ENCODE data around the gene ADAM19.

Gene ADAM19

DNA sequence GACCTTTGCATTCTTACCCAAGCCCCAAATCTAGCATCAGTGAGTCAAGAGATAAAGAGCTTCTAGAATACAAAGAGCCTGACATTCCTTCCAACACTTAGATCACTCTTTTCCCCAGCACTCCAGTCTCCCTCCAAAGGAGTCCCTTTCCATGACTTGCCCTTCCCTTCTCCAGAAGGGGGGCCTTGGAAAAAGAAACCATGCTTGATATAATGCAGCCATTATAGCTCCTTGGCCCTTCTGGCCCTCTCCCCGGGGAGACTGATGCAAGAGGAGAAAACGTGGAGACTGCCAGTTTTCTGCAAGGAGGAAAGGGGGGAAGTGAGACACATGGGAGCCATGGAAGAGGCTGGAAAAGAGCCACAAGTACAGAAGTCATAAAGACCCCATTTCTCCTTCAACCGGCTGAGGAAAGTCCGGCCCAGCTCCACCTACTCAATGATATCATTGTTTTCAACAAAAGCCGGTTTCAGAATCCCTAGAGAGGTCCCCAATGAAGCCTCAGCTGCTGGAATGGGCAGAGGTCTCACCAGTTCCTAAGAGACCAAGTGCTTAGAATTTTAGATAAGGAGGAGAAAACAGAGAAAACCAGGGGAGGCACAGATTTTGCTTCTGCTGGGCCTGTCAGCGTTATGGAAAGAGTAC is 29.0 kb downstream of the ADAM19 start:
- Histone ChIP-seq H2BK15ac (ENCODE audit: low read depth, poor library complexity, severe bottlenecking) (no peak overlapping the region), H2AFZ (ENCODE audit: low read depth, low read length) (no peak overlapping the region), H3K27me3 (ENCODE audit: control insufficient read depth in 1 of 2, insufficient read depth in 1 of 2, low read length in 2 of 2) (no peaks in the 10 kb centered on the region), H3K14ac (ENCODE audit: low read length in 2 of 2) (no peak overlapping the region), H2BK5ac (ENCODE audit: low read depth, low read length, poor library complexity, severe bottlenecking) (no peak overlapping the region), H3K4me1 (ENCODE audit: control insufficient read depth, insufficient read depth, low read depth, low read length) (peaks cover 14% of the 10 kb centered on the region), H3K18ac (ENCODE audit: low read depth in 1 of 2, low read length in 2 of 2) (no peak overlapping the region), H3K36me3 (ENCODE audit: control insufficient read depth in 1 of 2, insufficient read depth in 2 of 2, low read depth in 1 of 2, low read length in 2 of 2) (peaks cover 0 to 11% of the 10 kb centered on the region in 2 experiments), H4K8ac (ENCODE audit: low read length) (no peak overlapping the region), H3K4me3 (ENCODE audit: insufficient read depth in 1 of 2, low read depth in 1 of 2, low read length in 2 of 2) (peak overlapping the region in 1 of 2 experiments; percentile 5), H3K9ac (ENCODE audit: low read length) (peak overlapping the region; percentile 12), H3K23ac (ENCODE audit: low read length in 2 of 2) (no peak overlapping the region), H2BK120ac (ENCODE audit: low read depth, low read length) (no peak overlapping the region), H3K4me2 (ENCODE audit: low read length, poor library complexity, severe bottlenecking) (no peak overlapping the region), H3K27ac (ENCODE audit: low read length, poor library complexity, severe bottlenecking) (no peak overlapping the region), H4K91ac (ENCODE audit: low read length) (no peak overlapping the region), H3K4ac (ENCODE audit: low read depth in 1 of 2, low read length in 2 of 2) (no peak overlapping the region), H2AK5ac (ENCODE audit: low read length, severe bottlenecking) (peak overlapping the region; percentile 5), H2BK12ac (ENCODE audit: low read length in 2 of 2) (no peak overlapping the region), H3K9me3 (ENCODE audit: control insufficient read depth, low read length) (no peaks in the 10 kb centered on the region), H3K79me1 (replicated peaks; ENCODE audit: low read length, poor library complexity, severe bottlenecking) (peaks cover 2% of the 10 kb centered on the region)
- peak; percentile 34 for DNase-seq
- 90% methylated on average over 6 of the region's 6 CpGs for WGBS

DNA sequence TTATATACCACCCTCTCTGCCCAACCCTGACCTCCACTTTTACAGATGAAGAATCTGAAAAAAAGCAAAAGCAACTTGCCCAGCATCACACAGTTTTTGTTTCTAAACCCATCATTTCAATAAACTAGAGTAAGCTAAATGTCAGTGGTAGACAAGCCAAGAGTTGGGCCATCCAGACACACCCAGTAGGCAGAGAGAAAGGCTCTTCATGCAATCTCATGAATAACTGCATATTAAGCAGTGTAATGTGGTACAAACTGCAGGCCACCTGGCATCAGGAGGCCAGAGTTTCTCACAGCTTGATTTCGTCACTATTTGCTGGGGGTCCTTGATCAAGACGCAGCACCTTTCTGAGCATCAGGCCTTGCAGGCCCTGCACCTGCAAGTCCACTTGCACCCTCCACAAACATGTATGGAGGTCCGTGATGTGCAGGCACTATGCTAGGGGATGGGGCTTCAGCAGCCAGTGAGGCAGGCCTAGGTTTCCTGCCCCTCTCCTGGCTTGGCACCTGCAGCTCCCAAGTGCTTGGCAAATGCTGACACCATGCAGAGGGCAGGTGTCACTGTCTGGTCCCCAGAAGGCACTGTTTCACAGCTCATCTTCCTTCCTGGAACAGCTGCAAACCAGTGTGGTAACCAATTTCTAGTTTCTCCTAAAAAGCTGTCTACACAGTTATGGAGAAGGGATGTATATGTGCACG is 29.8 kb downstream of the ADAM19 start:
- H3K4ac ChIP-seq (ENCODE audit: low read depth in 1 of 2, low read length in 2 of 2), result no peak overlapping the region
- no peak overlapping the region for H2BK12ac ChIP-seq (ENCODE audit: low read length in 2 of 2)
- no peak overlapping the region for H3K14ac ChIP-seq (ENCODE audit: low read length in 2 of 2)
- H3K4me2 ChIP-seq (ENCODE audit: low read length, poor library complexity, severe bottlenecking), result no peak overlapping the region
- H2BK5ac ChIP-seq (ENCODE audit: low read depth, low read length, poor library complexity, severe bottlenecking), result no peak overlapping the region
- peaks cover 2% of the 10 kb centered on the region for H3K79me1 ChIP-seq (replicated peaks; ENCODE audit: low read length, poor library complexity, severe bottlenecking)
- H4K8ac ChIP-seq (ENCODE audit: low read length), result no peak overlapping the region
- H3K36me3 ChIP-seq (ENCODE audit: control insufficient read depth in 1 of 2, insufficient read depth in 2 of 2, low read depth in 1 of 2, low read length in 2 of 2), result peaks cover 0 to 11% of the 10 kb centered on the region in 2 experiments
- peak overlapping the region in 1 of 2 experiments; percentile 24 for H3K4me3 ChIP-seq (ENCODE audit: insufficient read depth in 1 of 2, low read depth in 1 of 2, low read length in 2 of 2)
- no peak for DNase-seq
- no peak overlapping the region for H2AFZ ChIP-seq (ENCODE audit: low read depth, low read length)
- no peak overlapping the region for H2BK15ac ChIP-seq (ENCODE audit: low read depth, poor library complexity, severe bottlenecking)
- H3K18ac ChIP-seq (ENCODE audit: low read depth in 1 of 2, low read length in 2 of 2), result no peak overlapping the region
- H3K9me3 ChIP-seq (ENCODE audit: control insufficient read depth, low read length), result no peaks in the 10 kb centered on the region
- no peak overlapping the region for H3K27ac ChIP-seq (ENCODE audit: low read length, poor library complexity, severe bottlenecking)
- no peaks in the 10 kb centered on the region for H3K27me3 ChIP-seq (ENCODE audit: control insufficient read depth in 1 of 2, insufficient read depth in 1 of 2, low read length in 2 of 2)
- H3K23ac ChIP-seq (ENCODE audit: low read length in 2 of 2), result no peak overlapping the region
- no peak overlapping the region for H3K9ac ChIP-seq (ENCODE audit: low read length)
- H4K91ac ChIP-seq (ENCODE audit: low read length), result no peak overlapping the region
- no peak overlapping the region for H2AK5ac ChIP-seq (ENCODE audit: low read length, severe bottlenecking)
- WGBS, result 100% methylated on average over 4 of the region's 4 CpGs
- H2BK120ac ChIP-seq (ENCODE audit: low read depth, low read length), result no peak overlapping the region
- peaks cover 17% of the 10 kb centered on the region for H3K4me1 ChIP-seq (ENCODE audit: control insufficient read depth, insufficient read depth, low read depth, low read length)

DNA sequence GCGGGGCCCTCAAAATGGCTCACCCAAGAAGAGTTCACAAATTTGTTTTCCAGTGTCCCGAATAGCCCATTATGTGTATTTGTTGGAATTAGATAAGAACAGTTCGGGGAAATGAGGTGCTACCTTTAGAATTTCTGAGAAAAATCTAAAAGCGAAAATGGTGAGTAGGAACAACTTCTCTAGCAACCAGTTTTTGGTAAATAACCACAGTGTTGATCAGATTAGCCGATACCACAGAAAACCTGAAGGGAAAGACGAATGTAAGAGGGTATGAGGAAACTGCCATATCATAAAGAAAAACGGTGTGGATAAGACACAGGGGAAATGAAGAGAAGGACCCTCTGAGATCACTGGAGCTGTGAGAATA is 31.0 kb downstream of the ADAM19 start:
- H3K4me3 ChIP-seq (ENCODE audit: insufficient read depth in 1 of 2, low read depth in 1 of 2, low read length in 2 of 2), result no peak overlapping the region
- no peaks in the 10 kb centered on the region for H3K27me3 ChIP-seq (ENCODE audit: control insufficient read depth in 1 of 2, insufficient read depth in 1 of 2, low read length in 2 of 2)
- H3K79me1 ChIP-seq (replicated peaks; ENCODE audit: low read length, poor library complexity, severe bottlenecking), result peaks cover 2% of the 10 kb centered on the region
- H3K23ac ChIP-seq (ENCODE audit: low read length in 2 of 2), result no peak overlapping the region
- H3K4me1 ChIP-seq (ENCODE audit: control insufficient read depth, insufficient read depth, low read depth, low read length), result peaks cover 21% of the 10 kb centered on the region
- no peak overlapping the region for H3K4me2 ChIP-seq (ENCODE audit: low read length, poor library complexity, severe bottlenecking)
- no peak overlapping the region for H2BK5ac ChIP-seq (ENCODE audit: low read depth, low read length, poor library complexity, severe bottlenecking)
- no peak overlapping the region for H3K9ac ChIP-seq (ENCODE audit: low read length)
- WGBS, result 97% methylated on average over 7 of the region's 7 CpGs
- no peak overlapping the region for H3K4ac ChIP-seq (ENCODE audit: low read depth in 1 of 2, low read length in 2 of 2)
- H2BK120ac ChIP-seq (ENCODE audit: low read depth, low read length), result no peak overlapping the region
- no peak overlapping the region for H4K8ac ChIP-seq (ENCODE audit: low read length)
- H2BK15ac ChIP-seq (ENCODE audit: low read depth, poor library complexity, severe bottlenecking), result no peak overlapping the region
- H2AFZ ChIP-seq (ENCODE audit: low read depth, low read length), result no peak overlapping the region
- H3K27ac ChIP-seq (ENCODE audit: low read length, poor library complexity, severe bottlenecking), result peak overlapping the region; percentile 18
- DNase-seq, result no peak
- H3K14ac ChIP-seq (ENCODE audit: low read length in 2 of 2), result no peak overlapping the region
- no peaks in the 10 kb centered on the region for H3K9me3 ChIP-seq (ENCODE audit: control insufficient read depth, low read length)
- H3K36me3 ChIP-seq (ENCODE audit: control insufficient read depth in 1 of 2, insufficient read depth in 2 of 2, low read depth in 1 of 2, low read length in 2 of 2), result peaks cover 0 to 11% of the 10 kb centered on the region in 2 experiments
- H2BK12ac ChIP-seq (ENCODE audit: low read length in 2 of 2), result no peak overlapping the region
- H3K18ac ChIP-seq (ENCODE audit: low read depth in 1 of 2, low read length in 2 of 2), result no peak overlapping the region
- H2AK5ac ChIP-seq (ENCODE audit: low read length, severe bottlenecking), result peak overlapping the region; percentile 73
- H4K91ac ChIP-seq (ENCODE audit: low read length), result no peak overlapping the region

DNA sequence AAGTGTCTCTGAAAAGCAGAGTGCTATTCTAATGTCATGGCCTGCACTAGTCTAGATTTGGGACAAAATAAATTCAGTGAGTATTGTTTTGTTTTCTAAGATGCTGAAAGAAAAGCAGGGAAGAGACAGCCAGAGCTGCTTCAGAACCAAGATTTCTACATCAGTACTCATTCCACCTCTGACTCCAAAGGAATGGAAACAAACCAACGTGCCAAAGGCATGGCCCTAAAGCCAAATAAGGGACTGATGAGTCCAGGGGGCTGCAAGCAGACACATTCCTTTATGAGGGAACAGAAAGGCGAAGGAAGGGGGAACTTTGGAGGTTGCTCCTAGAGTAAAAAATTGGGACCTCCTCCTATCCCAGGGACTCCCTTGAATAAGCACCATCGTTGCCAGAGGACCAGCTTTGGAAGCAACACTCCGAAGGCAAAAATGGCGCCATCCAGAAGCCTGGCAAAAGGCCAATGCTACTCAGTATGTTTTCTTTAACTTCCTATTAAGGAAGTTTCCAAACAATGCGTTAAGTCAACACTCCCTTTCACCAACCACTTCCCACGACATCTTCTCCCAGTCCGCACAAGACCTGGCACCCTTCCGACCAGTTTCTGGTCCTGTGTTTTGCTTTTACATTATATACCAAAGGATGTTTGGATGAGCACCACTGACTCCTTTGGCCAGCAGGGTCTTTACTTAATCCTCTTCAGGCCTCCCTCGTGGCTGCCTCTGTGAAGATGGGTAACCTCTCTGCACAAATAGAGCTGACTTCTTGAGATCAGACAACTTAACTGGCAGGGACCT is 31.6 kb downstream of the ADAM19 start:
- peaks cover 21% of the 10 kb centered on the region for H3K4me1 ChIP-seq (ENCODE audit: control insufficient read depth, insufficient read depth, low read depth, low read length)
- H4K8ac ChIP-seq (ENCODE audit: low read length), result no peak overlapping the region
- no peak overlapping the region for H3K4me3 ChIP-seq (ENCODE audit: insufficient read depth in 1 of 2, low read depth in 1 of 2, low read length in 2 of 2)
- no peak overlapping the region for H2BK12ac ChIP-seq (ENCODE audit: low read length in 2 of 2)
- H3K79me1 ChIP-seq (replicated peaks; ENCODE audit: low read length, poor library complexity, severe bottlenecking), result peaks cover 2% of the 10 kb centered on the region
- peak overlapping the region in 1 of 2 experiments; percentile 15 for H3K4ac ChIP-seq (ENCODE audit: low read depth in 1 of 2, low read length in 2 of 2)
- H3K4me2 ChIP-seq (ENCODE audit: low read length, poor library complexity, severe bottlenecking), result no peak overlapping the region
- no peak overlapping the region for H2AFZ ChIP-seq (ENCODE audit: low read depth, low read length)
- H4K91ac ChIP-seq (ENCODE audit: low read length), result no peak overlapping the region
- H3K36me3 ChIP-seq (ENCODE audit: control insufficient read depth in 1 of 2, insufficient read depth in 2 of 2, low read depth in 1 of 2, low read length in 2 of 2), result peaks cover 0 to 11% of the 10 kb centered on the region in 2 experiments
- no peaks in the 10 kb centered on the region for H3K9me3 ChIP-seq (ENCODE audit: control insufficient read depth, low read length)
- no peak overlapping the region for H3K9ac ChIP-seq (ENCODE audit: low read length)
- WGBS, result 92% methylated on average over 10 of the region's 10 CpGs
- no peak overlapping the region for H3K18ac ChIP-seq (ENCODE audit: low read depth in 1 of 2, low read length in 2 of 2)
- H2AK5ac ChIP-seq (ENCODE audit: low read length, severe bottlenecking), result peak overlapping the region; percentile 73
- H2BK5ac ChIP-seq (ENCODE audit: low read depth, low read length, poor library complexity, severe bottlenecking), result no peak overlapping the region
- peak overlapping the region; percentile 18 for H3K27ac ChIP-seq (ENCODE audit: low read length, poor library complexity, severe bottlenecking)
- H2BK120ac ChIP-seq (ENCODE audit: low read depth, low read length), result no peak overlapping the region
- H2BK15ac ChIP-seq (ENCODE audit: low read depth, poor library complexity, severe bottlenecking), result peak overlapping the region; percentile 92
- H3K23ac ChIP-seq (ENCODE audit: low read length in 2 of 2), result no peak overlapping the region
- H3K27me3 ChIP-seq (ENCODE audit: control insufficient read depth in 1 of 2, insufficient read depth in 1 of 2, low read length in 2 of 2), result no peaks in the 10 kb centered on the region
- no peak overlapping the region for H3K14ac ChIP-seq (ENCODE audit: low read length in 2 of 2)
- peak; percentile 40 for DNase-seq

Measured in mesenchymal stem cell (in vitro differentiated cells and primary cell).